Keratinocyte (primary cell): Measurements from ENCODE around the gene FMN1. TPM values are rescaled to one million over a fixed set of nuclear protein-coding genes. Genes with fewer than 3 reads are reported as not detected.

ENCODE experiments used
- DNase-seq: peaks from one replicate; pipeline ENCODE4 v3.0.0-alpha.2; 2011; ENCODE audit warnings: low read depth, missing footprints, low spot score
- FAIRE-seq: peaks from 2 replicates; lab custom pipeline; 2011; peaks lifted over from hg19 to GRCh38; lab: Jason Lieb, UNC
- H2AFZ ChIP-seq: 2 replicates; pipeline ENCODE4 v1.6.0; 2012; ENCODE audit warnings: low read length, control low read depth, inconsistent platforms; ENCODE audit not compliant: control insufficient read depth
- H3K27ac ChIP-seq: 2 replicates; pipeline ENCODE4 v1.5.1; 2011; ENCODE audit warnings: low read length; ENCODE audit not compliant: control insufficient read depth, insufficient read depth
- H3K27me3 ChIP-seq: 3 replicates; pipeline ENCODE4 v1.6.0; 2011; ENCODE audit warnings: low read length; ENCODE audit not compliant: control insufficient read depth, insufficient read depth; ENCODE audit errors: extremely low read depth
- H3K36me3 ChIP-seq, 2 experiments: 2 replicates in 1 of 2; 3 replicates in 1 of 2; pipeline ENCODE4 v1.5.1; 2011; ENCODE audit warnings: low read length in 2 of 2, mild to moderate bottlenecking in 1 of 2; ENCODE audit not compliant: control insufficient read depth in 2 of 2, insufficient read depth in 2 of 2; ENCODE audit errors: extremely low read depth in 1 of 2
- H3K4me1 ChIP-seq: 3 replicates; pipeline ENCODE4 v1.5.1; 2011; ENCODE audit warnings: low read length; ENCODE audit not compliant: control insufficient read depth, insufficient read depth; ENCODE audit errors: extremely low read depth
- H3K4me2 ChIP-seq: 3 replicates; pipeline ENCODE4 v1.6.0; 2011; ENCODE audit warnings: low read depth, low read length; ENCODE audit not compliant: control insufficient read depth, insufficient read depth; ENCODE audit errors: extremely low read depth
- H3K4me3 ChIP-seq, 3 experiments: fragments of 200-600 bp in 1 of 3; sonication (generic) in 1 of 3; 2 replicates in 2 of 3; 3 replicates in 1 of 3; pipeline ENCODE4 v1.5.1; 2011 to 2016; ENCODE audit warnings: low read length in 3 of 3, mild to moderate bottlenecking in 3 of 3, control low read depth in 2 of 3, inconsistent platforms in 1 of 3, low read depth in 1 of 3, mixed read lengths in 1 of 3, mixed run types in 1 of 3, moderate library complexity in 1 of 3; ENCODE audit not compliant: control insufficient read depth in 2 of 3, insufficient read depth in 2 of 3; ENCODE audit errors: extremely low read depth in 1 of 3
- H3K79me2 ChIP-seq: 2 replicates; pipeline ENCODE4 v1.6.0; 2012; ENCODE audit warnings: low read length; ENCODE audit not compliant: control insufficient read depth, insufficient read depth
- H3K9ac ChIP-seq: 3 replicates; pipeline ENCODE4 v1.6.0; 2011; ENCODE audit warnings: low read length; ENCODE audit not compliant: control insufficient read depth, insufficient read depth; ENCODE audit errors: extremely low read depth
- H3K9me1 ChIP-seq: 3 replicates; pipeline ENCODE4 v1.6.0; 2011; ENCODE audit warnings: low read length; ENCODE audit not compliant: control insufficient read depth, insufficient read depth; ENCODE audit errors: extremely low read depth
- H3K9me3 ChIP-seq: 2 replicates; pipeline ENCODE4 v1.5.1; 2012; ENCODE audit warnings: low read depth, low read length; ENCODE audit not compliant: control insufficient read depth
- H4K20me1 ChIP-seq: 3 replicates; pipeline ENCODE4 v1.6.0; 2011; ENCODE audit warnings: low read length; ENCODE audit not compliant: control insufficient read depth, insufficient read depth; ENCODE audit errors: extremely low read depth
- EZH2 ChIP-seq: IDR thresholded peaks from one replicate; pipeline ENCODE4 v1.6.1; 2012; ENCODE audit warnings: inconsistent platforms, mild to moderate bottlenecking, low read length, moderate library complexity
- dilution Hi-C: fragments of 300-500 bp; cut with MboI; formaldehyde crosslinking; loops from one replicate; pipeline ENCODE4 v1.7.0; 2020; ENCODE audit warnings: low sequenced_read_pairs; ENCODE audit not compliant: extremely low pct_ligation_motif_present
- polyA plus RNA-seq, 5 experiments: library from polyadenylated mRNA; depleted of rRNA in 3 of 5; stranded (reverse) in 3 of 5; stranded (forward) in 1 of 5; unstranded in 1 of 5; fragments of >200 nt; gene quantifications; 1 replicate in 1 of 5; 2 replicates in 3 of 5; 3 replicates in 1 of 5; pipeline versions ENCODE4 v1.2.1 to v1.2.3, GENCODE V29; 2011 to 2012; ENCODE audit warnings: missing spikeins in 2 of 5, low read depth in 1 of 5, low replicate concordance in 1 of 5
- TF ChIP-seq, protein P1 (sequence below), 3 experiments: IDR thresholded peaks in 1 of 3; conservative IDR thresholded peaks in 1 of 3; optimal IDR thresholded peaks in 1 of 3; 2 replicates in 2 of 3; 3 replicates in 1 of 3; pipeline versions ENCODE3 to v1.5.1; 2011; ENCODE audit warnings: low read length in 3 of 3, mild to moderate bottlenecking in 3 of 3, moderate library complexity in 2 of 3, control low read depth in 1 of 3, inconsistent platforms in 1 of 3; ENCODE audit not compliant: insufficient read depth in 2 of 3; ENCODE audit errors: extremely low read depth in 1 of 3

FMN1 gene
- polyA plus RNA-seq, 1 donor (not counting 4 experiments of a cell fraction or from before 2014, with no cell fraction given), result 0.71 TPM

DNA sequence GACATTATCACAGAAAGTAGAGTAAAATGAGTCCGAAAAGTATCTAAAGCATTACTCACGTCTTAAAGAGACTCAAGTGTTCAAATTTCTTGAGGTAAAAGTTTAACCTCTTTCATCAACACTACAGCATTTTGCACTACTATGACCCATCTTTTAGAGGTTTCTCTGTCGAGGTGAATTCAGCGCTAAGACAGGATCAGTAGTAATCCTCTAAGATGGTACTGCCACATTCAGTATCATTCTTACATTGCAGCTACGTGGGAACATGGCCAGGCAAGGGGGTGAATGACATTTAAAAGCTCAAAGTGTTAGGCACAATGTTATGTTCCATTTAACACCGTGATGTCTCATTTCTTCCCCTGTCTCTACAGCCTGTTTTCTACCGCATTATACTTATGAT lies 210.8 kb downstream of the FMN1 start:
- dilution Hi-C loops, result loop anchor here (25.0 kb wide), 1 partner anchor 146 kb away; no protein-coding TSS in a partner anchor
- H3K9me3 ChIP-seq, result no peaks in the 10 kb centered on the region
- no peaks in the 10 kb centered on the region for H3K9me1 ChIP-seq
- no peak for TF ChIP-seq EZH2
- TF ChIP-seq, protein P1, sequence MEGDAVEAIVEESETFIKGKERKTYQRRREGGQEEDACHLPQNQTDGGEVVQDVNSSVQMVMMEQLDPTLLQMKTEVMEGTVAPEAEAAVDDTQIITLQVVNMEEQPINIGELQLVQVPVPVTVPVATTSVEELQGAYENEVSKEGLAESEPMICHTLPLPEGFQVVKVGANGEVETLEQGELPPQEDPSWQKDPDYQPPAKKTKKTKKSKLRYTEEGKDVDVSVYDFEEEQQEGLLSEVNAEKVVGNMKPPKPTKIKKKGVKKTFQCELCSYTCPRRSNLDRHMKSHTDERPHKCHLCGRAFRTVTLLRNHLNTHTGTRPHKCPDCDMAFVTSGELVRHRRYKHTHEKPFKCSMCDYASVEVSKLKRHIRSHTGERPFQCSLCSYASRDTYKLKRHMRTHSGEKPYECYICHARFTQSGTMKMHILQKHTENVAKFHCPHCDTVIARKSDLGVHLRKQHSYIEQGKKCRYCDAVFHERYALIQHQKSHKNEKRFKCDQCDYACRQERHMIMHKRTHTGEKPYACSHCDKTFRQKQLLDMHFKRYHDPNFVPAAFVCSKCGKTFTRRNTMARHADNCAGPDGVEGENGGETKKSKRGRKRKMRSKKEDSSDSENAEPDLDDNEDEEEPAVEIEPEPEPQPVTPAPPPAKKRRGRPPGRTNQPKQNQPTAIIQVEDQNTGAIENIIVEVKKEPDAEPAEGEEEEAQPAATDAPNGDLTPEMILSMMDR (optimal IDR thresholded peaks at IDR 0.05 in 1 of 3, IDR thresholded peaks at IDR 0.05 in 1 of 3, conservative IDR thresholded peaks at IDR 0.05 in 1 of 3; ENCODE audit: extremely low read depth in 1 of 3, insufficient read depth in 2 of 3, low read length in 3 of 3), result no peak
- no peak overlapping the region for H2AFZ ChIP-seq
- no peak overlapping the region for H3K9ac ChIP-seq
- H3K4me3 ChIP-seq, result no peak overlapping the region
- H3K4me1 ChIP-seq, result no peaks in the 10 kb centered on the region
- FAIRE-seq (peak; percentile 13), DNase-seq (no peak)
- no peak overlapping the region for H3K27ac ChIP-seq
- no peaks in the 10 kb centered on the region for H3K27me3 ChIP-seq
- no peaks in the 10 kb centered on the region for H4K20me1 ChIP-seq
- no peaks in the 10 kb centered on the region for H3K79me2 ChIP-seq
- no peaks in the 10 kb centered on the region for H3K36me3 ChIP-seq
- H3K4me2 ChIP-seq, result no peak overlapping the region

DNA sequence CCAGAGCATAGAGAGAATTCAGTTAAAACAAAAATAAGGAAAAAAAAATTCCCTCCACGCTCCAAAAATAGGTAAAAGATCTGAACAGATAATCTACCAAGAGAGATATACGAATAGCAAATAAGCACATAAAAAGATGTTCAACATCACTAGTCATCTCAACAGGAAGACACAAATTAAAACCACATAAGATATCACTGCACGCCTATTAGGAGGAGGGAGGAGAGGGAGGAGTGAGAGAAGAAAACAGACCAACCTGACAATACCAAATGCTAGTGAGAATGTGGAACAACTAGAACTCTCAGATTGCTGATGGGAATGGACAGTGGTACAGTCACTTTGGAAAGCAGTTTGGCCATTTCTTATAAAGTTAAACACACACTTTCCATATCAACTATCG lies 212.5 kb downstream of the FMN1 start:
- H3K4me1 ChIP-seq, result no peaks in the 10 kb centered on the region
- no peak overlapping the region for H3K9ac ChIP-seq
- no peak overlapping the region for H2AFZ ChIP-seq
- H3K79me2 ChIP-seq, result no peaks in the 10 kb centered on the region
- dilution Hi-C loops, result loop anchor here (25.0 kb wide), 1 partner anchor 145 kb away; no protein-coding TSS in a partner anchor
- H3K4me2 ChIP-seq, result no peak overlapping the region
- DNase-seq (no peak), FAIRE-seq (no peak)
- H3K4me3 ChIP-seq, result no peak overlapping the region
- H3K9me1 ChIP-seq, result no peaks in the 10 kb centered on the region
- H3K9me3 ChIP-seq, result no peaks in the 10 kb centered on the region
- H3K27ac ChIP-seq, result no peak overlapping the region
- TF ChIP-seq EZH2, result no peak
- TF ChIP-seq, protein P1 (optimal IDR thresholded peaks at IDR 0.05 in 1 of 3, IDR thresholded peaks at IDR 0.05 in 1 of 3, conservative IDR thresholded peaks at IDR 0.05 in 1 of 3; ENCODE audit: extremely low read depth in 1 of 3, insufficient read depth in 2 of 3, low read length in 3 of 3), result no peak
- no peaks in the 10 kb centered on the region for H3K36me3 ChIP-seq
- no peaks in the 10 kb centered on the region for H4K20me1 ChIP-seq
- H3K27me3 ChIP-seq, result no peaks in the 10 kb centered on the region
